Activated T-helper 2 cell treated with anti-CD3 and anti-CD28 coated beads, Interferon-gamma antibody, Interleukin-2, Interleukin-4, amounts not matched to agents 10 μg/mL and 5 μg/mL and 100 μg/mL, durations not matched to agents 14 hours and 24 hours and 36 hours (primary cell): ENCODE data around the gene KIZ. TPM values are rescaled to one million over a fixed set of nuclear protein-coding genes. Genes with fewer than 3 reads are reported as not detected.
A peak's percentile ranks its signal among the peaks of the same experiment; 100 is the strongest.

ENCODE experiments used
- DNase-seq: peaks from one replicate; pipeline ENCODE4 v3.0.0; 2021; ENCODE audit warnings: low spot score
- H3K27ac Mint-ChIP-seq: one replicate; pipeline ENCODE4 v1.8.0; 2021; ENCODE audit warnings: mixed read lengths
- H3K27me3 Mint-ChIP-seq: one replicate; pipeline ENCODE4 v1.8.0; 2021; ENCODE audit warnings: low read depth, mixed read lengths
- H3K36me3 Mint-ChIP-seq: one replicate; pipeline ENCODE4 v1.8.0; 2021; ENCODE audit warnings: low read depth, mixed read lengths
- H3K4me1 Mint-ChIP-seq: one replicate; pipeline ENCODE4 v1.8.0; 2021; ENCODE audit warnings: low read depth, mixed read lengths
- H3K4me3 Mint-ChIP-seq: one replicate; pipeline ENCODE4 v1.8.0; 2021; ENCODE audit warnings: low read depth, mild to moderate bottlenecking, moderate library complexity, mixed read lengths
- H3K9me3 Mint-ChIP-seq: one replicate; pipeline ENCODE4 v1.8.0; 2021; ENCODE audit warnings: mixed read lengths
- intact Hi-C: fragments of 100-400 bp; cut with micrococcal nuclease; formaldehyde crosslinking; loops from one replicate; pipeline ENCODE4 v1.15.1; 2023
- total RNA-seq: library from RNA; stranded (reverse); gene quantifications from 2 replicates; pipeline ENCODE4 v1.2.3, GENCODE V29; 2022

Gene KIZ
- total RNA-seq, 1 donor from 2014 or later = 10.5 TPM

DNA sequence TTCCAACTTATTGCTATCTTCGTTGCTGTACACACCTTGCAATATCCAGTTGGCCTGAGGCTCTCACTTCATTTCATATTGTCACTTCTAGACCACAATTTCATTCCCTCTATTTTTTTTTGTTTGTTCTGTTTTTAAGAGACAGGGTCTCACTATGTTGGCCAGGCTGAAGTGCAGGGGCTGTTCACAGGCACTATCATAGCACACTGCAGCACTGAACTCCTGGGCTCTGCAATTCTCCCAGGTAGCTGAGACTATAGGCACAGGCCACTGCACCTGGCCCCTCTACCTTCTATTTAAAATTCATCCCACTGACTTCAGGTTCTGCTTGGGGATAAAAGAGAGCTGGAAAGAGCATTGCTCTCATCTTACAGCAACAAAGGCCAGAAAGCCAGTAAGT lies 15.1 kb upstream of the KIZ start:
- H3K27ac Mint-ChIP-seq = no peak overlapping the region
- H3K9me3 Mint-ChIP-seq = no peaks in the 10 kb centered on the region
- H3K27me3 Mint-ChIP-seq = peaks cover 68% of the 10 kb centered on the region
- H3K4me1 Mint-ChIP-seq = peaks cover 3% of the 10 kb centered on the region
- no peak overlapping the region for H3K4me3 Mint-ChIP-seq
- no peaks in the 10 kb centered on the region for H3K36me3 Mint-ChIP-seq
- intact Hi-C loops = no loop called here
- DNase-seq = no peak

DNA sequence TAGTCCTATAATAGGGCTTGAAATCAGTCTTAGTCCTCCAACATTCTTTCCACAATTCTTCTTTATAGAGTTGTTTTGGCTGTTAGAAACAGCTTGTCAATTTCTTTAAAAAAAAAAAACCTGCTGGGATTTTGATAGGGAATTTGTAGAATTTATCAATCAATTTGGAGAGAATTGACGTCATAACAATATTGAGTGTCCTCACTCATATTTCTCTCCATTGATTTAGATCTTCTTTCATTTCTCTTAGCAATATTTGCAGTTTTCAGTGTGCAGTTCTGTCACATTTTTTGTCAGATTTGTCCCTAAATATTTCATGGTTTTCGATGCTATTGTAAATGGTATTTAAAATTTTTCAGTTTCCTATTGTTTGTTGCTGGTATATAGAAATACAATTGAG lies 14.5 kb upstream of the KIZ start:
- no peak overlapping the region for H3K4me3 Mint-ChIP-seq
- H3K27ac Mint-ChIP-seq = no peak overlapping the region
- intact Hi-C loops = no loop called here
- peaks cover 2% of the 10 kb centered on the region for H3K4me1 Mint-ChIP-seq
- H3K9me3 Mint-ChIP-seq = no peaks in the 10 kb centered on the region
- H3K27me3 Mint-ChIP-seq = peaks cover 65% of the 10 kb centered on the region
- H3K36me3 Mint-ChIP-seq = no peaks in the 10 kb centered on the region
- no peak for DNase-seq

DNA sequence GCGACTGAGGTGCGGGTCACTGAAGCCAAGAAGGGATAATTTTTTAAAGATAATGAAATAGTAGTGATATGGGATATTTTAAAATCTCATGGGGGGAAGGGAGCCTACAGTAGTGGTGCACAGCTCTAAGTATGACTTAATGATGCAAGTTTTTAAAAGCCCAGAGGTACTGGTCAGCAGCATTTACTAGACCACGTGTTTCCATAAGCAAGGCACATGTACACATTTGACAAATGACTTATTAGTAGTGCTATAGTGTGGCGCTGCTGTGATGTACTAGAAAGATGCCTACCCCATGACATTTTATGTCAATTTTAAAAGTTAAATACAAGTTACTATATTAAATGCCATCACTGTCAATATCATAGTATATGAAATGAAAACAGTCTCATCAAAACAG lies 12.2 kb upstream of the KIZ start:
- Mint-ChIP-seq H3K9me3 (no peaks in the 10 kb centered on the region), H3K4me3 (no peak overlapping the region), H3K27me3 (peaks cover 57% of the 10 kb centered on the region), H3K36me3 (no peaks in the 10 kb centered on the region), H3K27ac (no peak overlapping the region), H3K4me1 (peaks cover 3% of the 10 kb centered on the region)
- DNase-seq = no peak
- intact Hi-C loops = no loop called here

DNA sequence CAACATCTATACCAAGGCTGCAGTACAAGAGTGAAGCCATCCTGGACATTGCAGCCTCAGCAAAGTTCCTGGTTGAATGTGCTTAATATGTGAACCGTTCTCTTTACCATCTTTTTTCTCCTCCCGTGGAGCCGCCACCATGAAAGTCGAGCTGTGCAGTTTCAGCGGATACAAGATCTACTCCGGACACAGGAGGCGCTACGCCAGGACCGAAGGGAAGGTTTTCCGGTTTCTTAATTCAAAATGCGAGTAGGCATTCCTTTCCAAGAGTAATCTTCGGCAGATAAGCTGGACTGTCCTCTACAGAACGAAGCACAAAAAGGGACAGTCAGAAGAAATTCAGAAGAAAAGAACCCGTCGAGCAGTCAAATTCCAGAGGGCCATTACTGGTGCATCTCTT lies 11.3 kb upstream of the KIZ start:
- Mint-ChIP-seq H3K36me3 (no peaks in the 10 kb centered on the region), H3K4me1 (peaks cover 3% of the 10 kb centered on the region), H3K27me3 (peaks cover 54% of the 10 kb centered on the region), H3K27ac (no peak overlapping the region), H3K9me3 (no peaks in the 10 kb centered on the region), H3K4me3 (no peak overlapping the region)
- DNase-seq = no peak
- intact Hi-C loops = no loop called here

DNA sequence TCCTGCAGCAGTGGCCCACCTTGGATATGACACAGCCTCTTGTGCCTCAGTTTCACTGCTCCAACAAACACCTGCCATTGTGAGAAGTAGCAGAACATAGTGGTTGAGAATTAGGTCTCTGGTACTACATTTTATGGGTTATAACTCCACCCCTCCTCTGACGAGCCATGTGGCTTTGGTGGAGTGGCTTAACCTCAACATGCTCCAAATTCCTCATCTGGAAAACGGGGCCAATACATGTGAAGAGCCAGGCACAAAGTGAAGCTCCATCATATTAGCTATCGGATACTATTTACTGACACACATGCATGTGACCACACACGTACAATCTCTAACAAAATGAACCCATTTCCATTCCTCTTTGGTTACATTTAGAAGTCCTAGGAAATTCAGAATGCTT lies 8.4 kb upstream of the KIZ start:
- Mint-ChIP-seq H3K4me1 (peaks cover 3% of the 10 kb centered on the region), H3K9me3 (no peaks in the 10 kb centered on the region), H3K27ac (no peak overlapping the region), H3K36me3 (no peaks in the 10 kb centered on the region), H3K27me3 (peaks cover 41% of the 10 kb centered on the region), H3K4me3 (no peak overlapping the region)
- DNase-seq = no peak
- intact Hi-C loops = no loop called here

DNA sequence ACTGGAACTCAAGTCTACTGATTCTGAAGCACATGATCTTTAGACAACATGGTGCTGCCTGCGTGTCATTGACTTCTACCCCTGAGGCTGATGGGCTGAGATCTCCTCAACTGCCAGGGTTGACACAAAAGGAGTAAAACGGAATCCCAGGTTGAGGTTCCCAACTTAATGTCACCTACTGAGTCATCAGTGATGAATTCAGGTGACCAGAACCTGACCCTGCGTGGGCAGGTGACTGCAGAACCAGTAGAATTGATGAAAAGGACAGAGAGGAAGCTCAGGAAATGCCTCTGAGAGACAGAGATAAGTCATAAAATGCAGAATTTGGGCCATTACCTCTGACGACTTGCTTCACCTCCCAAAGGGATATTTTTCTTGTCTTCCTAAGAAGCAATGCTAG lies 7.7 kb upstream of the KIZ start:
- no peak for DNase-seq
- no peaks in the 10 kb centered on the region for H3K9me3 Mint-ChIP-seq
- H3K36me3 Mint-ChIP-seq = no peaks in the 10 kb centered on the region
- no peak overlapping the region for H3K27ac Mint-ChIP-seq
- H3K4me3 Mint-ChIP-seq = no peak overlapping the region
- H3K4me1 Mint-ChIP-seq = peaks cover 3% of the 10 kb centered on the region
- peaks cover 39% of the 10 kb centered on the region for H3K27me3 Mint-ChIP-seq
- intact Hi-C loops = no loop called here

DNA sequence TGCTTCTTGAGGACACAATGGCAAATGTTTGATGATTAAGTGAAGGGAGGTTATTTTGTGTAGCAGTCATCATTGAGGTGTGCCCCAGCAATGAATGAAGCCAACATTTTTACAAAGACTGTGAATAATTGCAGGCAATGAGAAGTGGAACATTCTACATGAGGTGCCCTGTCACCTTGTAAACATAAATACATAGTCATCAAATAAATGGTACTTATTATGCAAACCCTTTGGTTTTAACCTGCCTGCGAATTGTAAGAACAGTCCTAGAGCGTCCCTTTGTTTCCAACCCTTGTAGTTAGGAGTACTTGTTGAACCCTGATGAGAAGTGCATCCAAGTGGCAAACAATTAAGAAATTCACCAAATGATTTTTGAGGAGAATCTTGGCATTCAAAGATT lies 7.1 kb upstream of the KIZ start:
- H3K27me3 Mint-ChIP-seq = peaks cover 32% of the 10 kb centered on the region

DNA sequence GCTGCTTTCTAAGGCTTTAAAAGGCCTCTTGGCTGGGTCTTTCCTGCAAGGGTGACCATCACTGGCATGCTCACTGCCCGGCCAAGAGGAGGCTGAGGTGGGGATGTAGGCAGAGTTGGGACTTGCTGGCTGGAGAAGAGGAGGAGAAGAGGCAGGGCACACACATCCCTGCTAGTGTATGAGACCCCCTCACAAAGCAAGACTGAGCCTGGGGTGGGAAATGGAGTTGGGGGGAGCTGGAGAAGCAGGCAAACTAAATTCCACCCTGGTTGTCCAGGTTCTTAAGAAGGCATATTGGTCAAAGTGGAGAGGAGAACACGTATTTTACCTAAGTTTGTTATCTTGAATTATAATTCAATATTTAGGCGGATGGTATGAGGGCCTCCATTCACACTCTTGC lies 1.7 kb upstream of the KIZ start:
- intact Hi-C loops = no loop called here
- DNase-seq = no peak
- H3K36me3 Mint-ChIP-seq = no peaks in the 10 kb centered on the region
- peak overlapping the region; percentile 6 for H3K4me3 Mint-ChIP-seq
- peaks cover 21% of the 10 kb centered on the region for H3K4me1 Mint-ChIP-seq
- H3K9me3 Mint-ChIP-seq = no peaks in the 10 kb centered on the region
- H3K27me3 Mint-ChIP-seq = peaks cover 6% of the 10 kb centered on the region
- H3K27ac Mint-ChIP-seq = no peak overlapping the region

More for the DNA sequence above, 7.1 kb upstream of the KIZ start:
- DNase-seq = no peak
- H3K4me3 Mint-ChIP-seq = no peak overlapping the region
- peaks cover 3% of the 10 kb centered on the region for H3K4me1 Mint-ChIP-seq
- no peaks in the 10 kb centered on the region for H3K36me3 Mint-ChIP-seq
- H3K9me3 Mint-ChIP-seq = no peaks in the 10 kb centered on the region
- no peak overlapping the region for H3K27ac Mint-ChIP-seq
- intact Hi-C loops = no loop called here

DNA sequence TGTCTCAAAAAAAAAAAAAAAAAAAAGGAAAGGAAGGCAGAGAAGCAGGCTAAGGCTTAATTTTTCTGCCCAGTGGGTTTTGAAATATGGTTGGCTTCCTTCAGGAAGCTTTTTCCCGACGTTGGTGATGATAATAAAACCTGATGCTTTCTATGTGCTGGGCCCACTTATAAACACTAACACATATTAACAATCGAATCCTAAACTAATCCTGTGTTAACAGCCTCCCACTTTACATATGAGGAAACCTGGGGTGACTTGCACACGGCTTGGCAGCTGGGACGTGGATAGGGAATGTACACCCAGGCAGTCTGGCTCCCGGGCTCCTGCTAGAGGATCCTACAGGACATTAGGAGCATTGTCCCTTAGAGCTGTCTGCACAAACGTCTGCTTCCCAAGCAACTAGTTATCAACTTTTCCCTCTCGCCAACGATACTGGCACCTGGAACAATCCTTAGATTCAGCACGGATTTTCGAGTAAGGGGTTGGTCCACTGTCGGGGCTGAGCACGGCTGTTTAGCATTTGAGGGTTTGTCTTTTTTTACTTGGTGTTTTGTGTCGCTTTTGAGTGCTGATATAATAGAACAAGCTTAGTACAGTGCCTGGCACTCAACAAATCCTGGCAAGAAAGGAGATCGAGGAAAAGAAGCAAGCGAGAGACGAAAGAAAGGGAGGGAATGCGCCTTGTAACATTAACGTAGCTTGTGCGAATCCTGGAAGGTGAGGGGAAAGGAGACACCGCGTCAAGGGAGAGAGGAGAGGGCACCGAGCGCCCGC lies 622 bp upstream of the KIZ start:
- H3K27me3 Mint-ChIP-seq = peaks cover 6% of the 10 kb centered on the region
- no peaks in the 10 kb centered on the region for H3K9me3 Mint-ChIP-seq
- H3K4me1 Mint-ChIP-seq = peaks cover 21% of the 10 kb centered on the region
- H3K27ac Mint-ChIP-seq = peak overlapping the region; percentile 7
- DNase-seq = no peak
- intact Hi-C loops = no loop called here
- no peaks in the 10 kb centered on the region for H3K36me3 Mint-ChIP-seq
- peak overlapping the region; percentile 86 for H3K4me3 Mint-ChIP-seq

DNA sequence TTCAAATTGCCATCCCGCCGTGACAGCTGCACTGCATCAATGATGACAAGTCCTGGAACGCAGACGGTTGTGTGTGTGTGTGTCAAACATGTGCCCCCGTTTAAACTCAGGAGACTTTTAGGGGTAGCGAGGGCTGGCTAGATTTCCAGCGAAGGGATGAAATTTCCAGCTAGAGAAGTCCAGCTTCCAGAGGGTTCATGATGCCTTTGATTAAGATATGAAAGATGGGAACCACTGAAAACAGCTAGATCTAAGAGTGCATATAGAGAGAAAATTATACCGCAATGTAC lies 644 bp downstream of the KIZ start:
- Mint-ChIP-seq H3K27ac (peak overlapping the region; percentile 70), H3K27me3 (peaks cover 1% of the 10 kb centered on the region), H3K9me3 (no peaks in the 10 kb centered on the region), H3K4me1 (peaks cover 21% of the 10 kb centered on the region), H3K4me3 (peak overlapping the region; percentile 86), H3K36me3 (peaks cover 2% of the 10 kb centered on the region)
- no peak for DNase-seq
- intact Hi-C loops = loop anchor here (1.0 to 2.0 kb wide), 2 partner anchors 177 to 414 kb away; partner anchors contain the start of genes RALGAPA2 and XRN2

DNA sequence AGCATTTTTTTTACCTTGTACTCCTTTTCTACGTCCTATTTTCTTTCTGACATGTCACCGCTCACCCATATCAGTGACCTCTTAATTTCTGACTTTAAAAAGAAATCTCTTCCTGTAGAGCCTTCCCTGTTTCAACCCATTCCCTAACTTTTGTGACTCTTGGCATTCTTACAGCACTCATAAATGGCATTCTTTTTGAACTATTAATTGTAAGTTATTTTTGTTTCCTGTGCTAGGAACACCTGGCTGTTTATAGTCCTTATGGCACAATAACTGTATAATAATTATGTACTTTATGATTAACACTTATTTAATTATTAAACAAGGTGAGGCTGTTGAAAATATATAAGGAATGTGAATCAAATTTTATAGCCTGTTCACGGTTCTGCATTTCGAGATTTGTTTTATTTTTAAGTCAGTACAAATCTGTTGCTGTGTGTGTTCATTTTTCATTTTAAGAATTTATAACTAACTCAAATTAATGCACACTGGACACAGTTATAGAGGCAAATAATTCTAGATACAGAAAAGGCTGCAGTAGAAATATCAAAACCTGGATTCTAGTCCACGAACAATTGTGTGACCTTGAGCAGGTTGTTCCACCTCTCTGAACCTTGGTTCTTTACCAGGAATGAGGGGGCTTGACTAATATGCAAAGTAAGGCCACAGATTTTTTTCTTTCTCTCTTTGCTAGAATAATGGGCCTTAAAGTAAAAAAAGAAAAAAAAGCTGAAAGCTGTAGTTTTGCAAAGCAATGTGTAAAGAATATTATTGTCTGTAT lies 1.5 kb downstream of the KIZ start:
- Mint-ChIP-seq H3K9me3 (no peaks in the 10 kb centered on the region), H3K36me3 (peaks cover 5% of the 10 kb centered on the region), H3K27me3 (peaks cover 1% of the 10 kb centered on the region), H3K4me3 (peak overlapping the region; percentile 60), H3K27ac (no peak overlapping the region), H3K4me1 (peaks cover 21% of the 10 kb centered on the region)
- intact Hi-C loops = loop anchor here (2.0 kb wide), 1 partner anchor 415 kb away; the partner anchor contains the start of gene RALGAPA2
- DNase-seq = no peak

DNA sequence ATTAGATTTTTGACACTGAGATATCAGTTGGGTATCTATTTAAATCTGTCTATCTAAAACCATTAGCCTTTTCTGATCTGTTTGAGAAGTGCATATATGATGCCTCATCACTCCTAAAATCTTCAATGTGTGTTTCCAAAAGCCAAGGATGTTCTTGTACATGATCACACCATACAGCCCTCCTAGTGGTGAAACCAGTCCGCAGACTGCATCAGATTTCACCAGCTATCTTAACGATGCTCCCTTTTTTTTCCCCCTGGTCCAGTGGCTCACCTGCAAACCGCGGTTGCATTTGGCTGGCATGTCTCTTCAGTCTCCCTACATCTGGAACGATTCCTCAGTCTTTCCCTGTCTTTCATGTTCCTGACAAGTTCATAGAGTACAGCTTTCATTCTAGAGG lies 4.0 kb downstream of the KIZ start:
- no peak for DNase-seq
- Mint-ChIP-seq H3K9me3 (no peaks in the 10 kb centered on the region), H3K27me3 (no peaks in the 10 kb centered on the region), H3K4me3 (no peak overlapping the region), H3K4me1 (peaks cover 21% of the 10 kb centered on the region), H3K27ac (no peak overlapping the region), H3K36me3 (peaks cover 5% of the 10 kb centered on the region)
- intact Hi-C loops = no loop called here

DNA sequence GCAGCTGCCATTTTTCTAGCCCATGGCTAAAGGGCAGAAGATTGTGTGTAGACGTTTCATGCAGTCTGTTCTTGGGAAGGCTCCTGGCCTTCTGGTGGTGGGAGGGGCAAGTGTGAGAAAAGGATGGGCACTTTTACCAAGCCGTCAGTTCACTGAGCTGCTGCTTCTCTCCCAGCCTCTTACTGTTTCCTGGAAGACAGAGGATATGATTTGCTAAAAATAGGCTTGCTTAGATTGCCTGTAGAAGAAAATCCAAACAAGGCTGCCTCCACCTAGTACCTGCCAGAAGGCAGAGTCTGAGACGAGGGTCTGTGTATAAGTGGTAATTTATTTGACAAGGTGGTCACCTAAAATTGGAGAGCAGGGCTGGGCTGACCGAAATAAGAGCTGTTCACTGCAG lies 7.5 kb downstream of the KIZ start:
- no peak overlapping the region for H3K27ac Mint-ChIP-seq
- no peak for DNase-seq
- H3K27me3 Mint-ChIP-seq = no peaks in the 10 kb centered on the region
- intact Hi-C loops = no loop called here
- H3K4me3 Mint-ChIP-seq = no peak overlapping the region
- peaks cover 8% of the 10 kb centered on the region for H3K4me1 Mint-ChIP-seq
- H3K9me3 Mint-ChIP-seq = no peaks in the 10 kb centered on the region
- peaks cover 18% of the 10 kb centered on the region for H3K36me3 Mint-ChIP-seq
